Activated naive CD4-positive, alpha-beta T cell treated with anti-CD3 and anti-CD28 coated beads, Interleukin-2, amount 50 U/mL, for 72 hours (primary cell): Measurements from ENCODE around the gene LIPC. TPM values are rescaled to one million over a fixed set of nuclear protein-coding genes. Genes with fewer than 3 reads are reported as not detected.

Experiments
- ATAC-seq, 2 donors: fragments of 150-1000 bp; cut with Tn5 transposase; 2 replicates each; pipeline ENCODE4 v1.10.0; 2021; ENCODE audit warnings: mild to moderate bottlenecking in 2 of 2, moderate library complexity in 2 of 2
- DNase-seq, 2 donors: peaks; one replicate each; pipeline ENCODE4 v3.0.0; 2021 to 2022; ENCODE audit warnings: low spot score in 2 of 2
- H3K27ac Mint-ChIP-seq, 2 donors: one replicate each; pipeline ENCODE4 v1.8.0; 2022; ENCODE audit warnings: mild to moderate bottlenecking in 2 of 2, mixed read lengths in 2 of 2
- H3K36me3 Mint-ChIP-seq, 2 donors: one replicate each; pipeline ENCODE4 v1.8.0; 2022; ENCODE audit warnings: mixed read lengths in 2 of 2
- H3K9me3 Mint-ChIP-seq, 2 donors: one replicate each; pipeline ENCODE4 v1.8.0; 2022; ENCODE audit warnings: mixed read lengths in 2 of 2
- total RNA-seq, 2 donors: library from RNA; stranded (reverse); gene quantifications; one replicate each; pipeline ENCODE4 v1.2.3, GENCODE V29; 2022

The LIPC gene
- total RNA-seq, 2 donors from 2014 or later, result 0.64 to 0.98 TPM

GRCh38 chr15:58423831-58424608 is 7.8 kb upstream of the LIPC start:
- DNase-seq, result no peak
- peak in 1 of 2 donors; percentile 62 for ATAC-seq
- no peaks in the 10 kb centered on the region for H3K9me3 Mint-ChIP-seq
- no peak overlapping the region for H3K27ac Mint-ChIP-seq
- no peaks in the 10 kb centered on the region for H3K36me3 Mint-ChIP-seq

- no peak overlapping the region for H3K27ac Mint-ChIP-seq
- ATAC-seq, result no peak
- no peak for DNase-seq
- no peaks in the 10 kb centered on the region for H3K9me3 Mint-ChIP-seq
- no peaks in the 10 kb centered on the region for H3K36me3 Mint-ChIP-seq
Measured at GRCh38 chr15:58424722-58425121, 7.1 kb upstream of the LIPC start.

- DNase-seq (no peak), ATAC-seq (no peak)
- no peaks in the 10 kb centered on the region for H3K36me3 Mint-ChIP-seq
- no peaks in the 10 kb centered on the region for H3K9me3 Mint-ChIP-seq
- H3K27ac Mint-ChIP-seq, result no peak overlapping the region
Measured at GRCh38 chr15:58425185-58425584, 6.6 kb upstream of the LIPC start.

- no peak for ATAC-seq
- H3K9me3 Mint-ChIP-seq, result no peaks in the 10 kb centered on the region
- H3K36me3 Mint-ChIP-seq, result no peaks in the 10 kb centered on the region
- DNase-seq, result no peak
- no peak overlapping the region for H3K27ac Mint-ChIP-seq
Measured at GRCh38 chr15:58425834-58426233, 6.0 kb upstream of the LIPC start.

- no peaks in the 10 kb centered on the region for H3K36me3 Mint-ChIP-seq
- ATAC-seq (no peak), DNase-seq (no peak)
- H3K27ac Mint-ChIP-seq, result no peak overlapping the region
- no peaks in the 10 kb centered on the region for H3K9me3 Mint-ChIP-seq
Measured at GRCh38 chr15:58426501-58426900, 5.3 kb upstream of the LIPC start.

- DNase-seq (no peak), ATAC-seq (no peak)
- Mint-ChIP-seq H3K27ac (peak overlapping the region in 1 of 2 donors; percentile 22), H3K9me3 (no peaks in the 10 kb centered on the region), H3K36me3 (no peaks in the 10 kb centered on the region)
Measured at GRCh38 chr15:58427987-58428386, 3.8 kb upstream of the LIPC start.

- no peaks in the 10 kb centered on the region for H3K36me3 Mint-ChIP-seq
- no peak for ATAC-seq
- H3K27ac Mint-ChIP-seq, result no peak overlapping the region
- DNase-seq, result no peak
- H3K9me3 Mint-ChIP-seq, result no peaks in the 10 kb centered on the region
Measured at GRCh38 chr15:58430224-58430787, 1.5 kb upstream of the LIPC start.

- Mint-ChIP-seq H3K36me3 (no peaks in the 10 kb centered on the region), H3K9me3 (no peaks in the 10 kb centered on the region), H3K27ac (no peak overlapping the region)
- DNase-seq, result no peak
- no peak for ATAC-seq
Measured at GRCh38 chr15:58432401-58432800, 610 bp downstream of the LIPC start.

- ATAC-seq (no peak), DNase-seq (no peak)
- Mint-ChIP-seq H3K27ac (no peak overlapping the region), H3K36me3 (no peaks in the 10 kb centered on the region), H3K9me3 (no peaks in the 10 kb centered on the region)
Measured at GRCh38 chr15:58433597-58434333, 2.0 kb downstream of the LIPC start.

- H3K36me3 Mint-ChIP-seq, result no peaks in the 10 kb centered on the region
- no peaks in the 10 kb centered on the region for H3K9me3 Mint-ChIP-seq
- ATAC-seq (no peak), DNase-seq (no peak)
- no peak overlapping the region for H3K27ac Mint-ChIP-seq
Measured at GRCh38 chr15:58434334-58434875, 2.6 kb downstream of the LIPC start.

GRCh38 chr15:58436552-58436951 is 4.8 kb downstream of the LIPC start:
- Mint-ChIP-seq H3K9me3 (no peaks in the 10 kb centered on the region), H3K36me3 (no peaks in the 10 kb centered on the region), H3K27ac (no peak overlapping the region)
- no peak for DNase-seq
- ATAC-seq, result no peak

GRCh38 chr15:58437531-58438105 is 5.8 kb downstream of the LIPC start:
- H3K36me3 Mint-ChIP-seq, result no peaks in the 10 kb centered on the region
- DNase-seq (no peak), ATAC-seq (no peak)
- H3K27ac Mint-ChIP-seq, result no peak overlapping the region
- H3K9me3 Mint-ChIP-seq, result no peaks in the 10 kb centered on the region

- Mint-ChIP-seq H3K27ac (no peak overlapping the region), H3K36me3 (no peaks in the 10 kb centered on the region), H3K9me3 (no peaks in the 10 kb centered on the region)
- ATAC-seq, result no peak
- DNase-seq, result no peak
Measured at GRCh38 chr15:58438111-58438510, 6.3 kb downstream of the LIPC start.

- no peaks in the 10 kb centered on the region for H3K36me3 Mint-ChIP-seq
- ATAC-seq (peak; percentile 59 to 73), DNase-seq (peak in 1 of 2 donors; percentile 15)
- H3K9me3 Mint-ChIP-seq, result no peaks in the 10 kb centered on the region
- no peak overlapping the region for H3K27ac Mint-ChIP-seq
Measured at GRCh38 chr15:58438956-58439355, 7.2 kb downstream of the LIPC start.

GRCh38 chr15:58440158-58440910 is 8.5 kb downstream of the LIPC start:
- no peak overlapping the region for H3K27ac Mint-ChIP-seq
- DNase-seq, result no peak
- H3K36me3 Mint-ChIP-seq, result no peaks in the 10 kb centered on the region
- no peaks in the 10 kb centered on the region for H3K9me3 Mint-ChIP-seq
- ATAC-seq, result no peak

GRCh38 chr15:58440922-58441321 is 9.1 kb downstream of the LIPC start:
- DNase-seq (no peak), ATAC-seq (peak in 1 of 2 donors; percentile 52)
- Mint-ChIP-seq H3K9me3 (no peaks in the 10 kb centered on the region), H3K36me3 (no peaks in the 10 kb centered on the region), H3K27ac (no peak overlapping the region)
